B cell (primary cell): ENCODE data around the gene STYX. TPM values are rescaled to one million over a fixed set of nuclear protein-coding genes. Genes with fewer than 3 reads are reported as not detected.

Experiments used
- ATAC-seq: fragments of 200-7000 bp; cut with Tn5 transposase; one replicate; pipeline ENCODE4 v1.10.0; 2021; ENCODE audit warnings: low read depth, mild to moderate bottlenecking, moderate number of reproducible peaks, moderate library complexity
- CTCF ChIA-PET: fragments of 350-600 bp; sonication (Branson Sonifier 250); formaldehyde crosslinking; loops from one replicate; lab custom pipeline; 2021; ENCODE audit warnings: antibody characterized with exemption, inconsistent platforms; lab: Charles Lee
- POLR2A ChIA-PET: fragments of 350-600 bp; sonication (Branson Sonifier 250); formaldehyde crosslinking; loops from one replicate; lab custom pipeline; 2021; ENCODE audit warnings: antibody characterized with exemption; lab: Charles Lee
- DNase-seq: peaks from one replicate; pipeline ENCODE4 v3.0.0; 2013
- H2AFZ ChIP-seq: 2 replicates; pipeline ENCODE4 v1.6.1; 2012; ENCODE audit warnings: mild to moderate bottlenecking, low read depth, low read length; ENCODE audit not compliant: insufficient read depth, poor library complexity, severe bottlenecking
- H3K27ac ChIP-seq, 2 donors: 1 replicate in 1 of 2; 2 replicates in 1 of 2; pipeline ENCODE4 v1.5.1; 2012 to 2013; ENCODE audit warnings: low read length in 2 of 2, mild to moderate bottlenecking in 2 of 2, moderate library complexity in 1 of 2
- H3K27me3 ChIP-seq, 4 experiments: fragments of 200-600 bp in 1 of 4; sonication (generic) in 1 of 4; replicated peaks in 1 of 4; 1 replicate in 2 of 4; 2 replicates in 2 of 4; pipeline versions ENCODE4 v1.6.1 to v1.7.0; 2013 to 2016; ENCODE audit warnings: low read length in 3 of 4, mild to moderate bottlenecking in 2 of 4, mixed read lengths in 1 of 4, moderate library complexity in 1 of 4; ENCODE audit not compliant: insufficient read depth in 4 of 4, control insufficient read depth in 3 of 4; ENCODE audit errors: control extremely low read depth in 1 of 4
- H3K36me3 ChIP-seq, 2 experiments: replicated peaks in 1 of 2; 1 replicate in 1 of 2; 2 replicates in 1 of 2; pipeline versions ENCODE4 v1.6.1 to v1.7.1; 2013; ENCODE audit warnings: low read length in 1 of 2; ENCODE audit not compliant: insufficient read depth in 2 of 2, control insufficient read depth in 1 of 2; ENCODE audit errors: control extremely low read depth in 1 of 2, extremely low read depth in 1 of 2
- H3K4me1 ChIP-seq, 2 donors: fragments of 200-600 bp in 1 of 2; sonication (generic) in 1 of 2; 1 replicate in 1 of 2; 2 replicates in 1 of 2; pipeline versions ENCODE4 v1.5.1 to v1.6.1; 2013 to 2017; ENCODE audit warnings: low read length in 2 of 2; ENCODE audit not compliant: control insufficient read depth in 2 of 2, insufficient read depth in 2 of 2
- H3K4me2 ChIP-seq: replicated peaks from 2 replicates; pipeline ENCODE3; 2012; ENCODE audit warnings: mild to moderate bottlenecking, low read depth, low read length; ENCODE audit not compliant: poor library complexity, severe bottlenecking
- H3K4me3 ChIP-seq, 5 experiments: fragments of 200-600 bp in 1 of 5; sonication (generic) in 1 of 5; 1 replicate in 3 of 5; 2 replicates in 2 of 5; pipeline versions ENCODE4 v1.5.1 to v1.7.0; 2011 to 2016; ENCODE audit warnings: low read length in 4 of 5, mild to moderate bottlenecking in 4 of 5, low read depth in 2 of 5, control low read depth in 1 of 5, moderate library complexity in 1 of 5; ENCODE audit not compliant: insufficient read depth in 1 of 5; ENCODE audit errors: control extremely low read depth in 1 of 5, extremely low read depth in 1 of 5
- H3K79me2 ChIP-seq: fragments of 200-600 bp; sonication (generic); one replicate; pipeline ENCODE4 v1.6.0; 2016; ENCODE audit warnings: low read length; ENCODE audit not compliant: control insufficient read depth, insufficient read depth
- H3K9ac ChIP-seq: fragments of 200-600 bp; sonication (generic); 2 replicates; pipeline ENCODE4 v1.6.1; 2017; ENCODE audit warnings: mild to moderate bottlenecking, low read length, moderate library complexity
- H3K9me3 ChIP-seq, 3 donors: one replicate each; pipeline versions ENCODE4 v1.6.1 to v1.7.1; 2013; ENCODE audit warnings: low read length in 2 of 3; ENCODE audit not compliant: control insufficient read depth in 2 of 3, insufficient read depth in 1 of 3; ENCODE audit errors: control extremely low read depth in 1 of 3
- H4K20me1 ChIP-seq: 2 replicates; pipeline ENCODE4 v1.6.0; 2012; ENCODE audit warnings: mild to moderate bottlenecking, low read length; ENCODE audit not compliant: insufficient read depth, control insufficient read depth, poor library complexity, severe bottlenecking
- H3K27ac Mint-ChIP-seq: one replicate; pipeline ENCODE4 v1.8.0; 2021; ENCODE audit warnings: mixed read lengths
- H3K27me3 Mint-ChIP-seq: one replicate; pipeline ENCODE4 v1.8.0; 2021; ENCODE audit warnings: mixed read lengths
- H3K4me1 Mint-ChIP-seq: one replicate; pipeline ENCODE4 v1.8.0; 2021; ENCODE audit warnings: mixed read lengths
- H3K4me3 Mint-ChIP-seq: one replicate; pipeline ENCODE4 v1.8.0; 2021; ENCODE audit warnings: mixed read lengths
- H3K9me3 Mint-ChIP-seq: one replicate; pipeline ENCODE4 v1.8.0; 2022; ENCODE audit warnings: mixed read lengths; ENCODE audit not compliant: insufficient read depth
- EZH2 ChIP-seq: IDR thresholded peaks from 2 replicates; pipeline ENCODE4 v1.6.1; 2012; ENCODE audit warnings: borderline replicate concordance, low read depth, mild to moderate bottlenecking, moderate library complexity, low read length; ENCODE audit not compliant: insufficient read depth, poor library complexity, severe bottlenecking
- WGBS: methylation state at CpG from one replicate; pipeline ENCODE4 v1.1.5; 2013; ENCODE audit warnings: missing lambda C conversion rate; ENCODE audit not compliant: insufficient coverage; 5-methylcytosine and 5-hydroxymethylcytosine counted together
- intact Hi-C: fragments of 100-400 bp; cut with micrococcal nuclease; formaldehyde crosslinking; loops from one replicate; pipeline ENCODE4 v1.10.0; 2022
- polyA plus RNA-seq: library from polyadenylated mRNA; depleted of rRNA; stranded (reverse); fragments of >200 nt; gene quantifications from 2 replicates; pipeline ENCODE4 v1.2.3, GENCODE V29; 2012
- total RNA-seq, 2 donors: library from RNA; stranded (reverse); fragments of 120-200 nt in 1 of 2; gene quantifications; 1 replicate in 1 of 2; 2 replicates in 1 of 2; pipeline versions ENCODE4 v1.2.3 to v1.2.4, GENCODE V29; 2013 to 2022
- TF ChIP-seq, protein P1 (sequence below): fragments of 200-600 bp; IDR thresholded peaks from one replicate; pipeline ENCODE4 v1.8.0; 2022; ENCODE audit warnings: antibody characterized with exemption, mild to moderate bottlenecking

The STYX gene
- total and polyA plus RNA-seq, 2 donors (not counting 1 experiment from before 2014, with no cell fraction given), result 5.0 to 15.7 TPM

DNA sequence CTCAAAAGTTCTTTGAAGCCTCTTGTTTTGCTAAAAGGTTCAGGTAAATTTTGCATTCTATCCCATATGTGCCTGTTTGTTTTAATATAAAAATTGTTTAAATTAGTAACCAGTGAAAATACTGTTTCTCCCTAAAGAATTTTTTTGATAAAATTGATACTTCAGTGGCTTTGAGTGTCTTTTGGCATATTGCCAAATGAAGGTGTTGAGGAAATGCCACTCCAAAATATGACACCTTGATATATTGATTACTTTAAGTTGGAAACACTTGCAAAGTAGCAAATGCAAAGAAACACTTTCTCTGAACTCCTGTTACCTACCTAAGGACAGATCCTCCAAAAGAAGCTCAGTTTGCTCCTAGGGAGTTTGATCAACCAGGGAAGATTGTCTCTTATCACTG is 8.4 kb downstream of the STYX start:
- H3K4me2 ChIP-seq, result no peak overlapping the region
- H3K9me3 ChIP-seq, result no peaks in the 10 kb centered on the region
- DNase-seq (no peak), ATAC-seq (no peak)
- ChIA-PET POLR2A (no interaction called here), CTCF (no interaction called here)
- peaks cover 22 to 31% of the 10 kb centered on the region in 2 donors for H3K4me1 ChIP-seq
- no peaks in the 10 kb centered on the region for H3K27me3 ChIP-seq
- no peak overlapping the region for H3K4me3 Mint-ChIP-seq
- peaks cover 6% of the 10 kb centered on the region for H4K20me1 ChIP-seq
- no peak overlapping the region for H3K27ac Mint-ChIP-seq
- no peaks in the 10 kb centered on the region for H3K9me3 Mint-ChIP-seq
- H3K36me3 ChIP-seq, result peaks cover 5 to 11% of the 10 kb centered on the region in 2 experiments
- H3K4me3 ChIP-seq, result no peak overlapping the region
- H2AFZ ChIP-seq, result no peak overlapping the region
- peaks cover 97% of the 10 kb centered on the region for H3K79me2 ChIP-seq
- H3K27ac ChIP-seq, result peak overlapping the region in 1 of 2 donors; percentile 30
- TF ChIP-seq, protein P1, sequence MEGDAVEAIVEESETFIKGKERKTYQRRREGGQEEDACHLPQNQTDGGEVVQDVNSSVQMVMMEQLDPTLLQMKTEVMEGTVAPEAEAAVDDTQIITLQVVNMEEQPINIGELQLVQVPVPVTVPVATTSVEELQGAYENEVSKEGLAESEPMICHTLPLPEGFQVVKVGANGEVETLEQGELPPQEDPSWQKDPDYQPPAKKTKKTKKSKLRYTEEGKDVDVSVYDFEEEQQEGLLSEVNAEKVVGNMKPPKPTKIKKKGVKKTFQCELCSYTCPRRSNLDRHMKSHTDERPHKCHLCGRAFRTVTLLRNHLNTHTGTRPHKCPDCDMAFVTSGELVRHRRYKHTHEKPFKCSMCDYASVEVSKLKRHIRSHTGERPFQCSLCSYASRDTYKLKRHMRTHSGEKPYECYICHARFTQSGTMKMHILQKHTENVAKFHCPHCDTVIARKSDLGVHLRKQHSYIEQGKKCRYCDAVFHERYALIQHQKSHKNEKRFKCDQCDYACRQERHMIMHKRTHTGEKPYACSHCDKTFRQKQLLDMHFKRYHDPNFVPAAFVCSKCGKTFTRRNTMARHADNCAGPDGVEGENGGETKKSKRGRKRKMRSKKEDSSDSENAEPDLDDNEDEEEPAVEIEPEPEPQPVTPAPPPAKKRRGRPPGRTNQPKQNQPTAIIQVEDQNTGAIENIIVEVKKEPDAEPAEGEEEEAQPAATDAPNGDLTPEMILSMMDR, result no peak
- no peak for TF ChIP-seq EZH2
- H3K9ac ChIP-seq, result no peak overlapping the region
- H3K27me3 Mint-ChIP-seq, result no peaks in the 10 kb centered on the region
- peaks cover 56% of the 10 kb centered on the region for H3K4me1 Mint-ChIP-seq
- intact Hi-C loops, result no loop called here

DNA sequence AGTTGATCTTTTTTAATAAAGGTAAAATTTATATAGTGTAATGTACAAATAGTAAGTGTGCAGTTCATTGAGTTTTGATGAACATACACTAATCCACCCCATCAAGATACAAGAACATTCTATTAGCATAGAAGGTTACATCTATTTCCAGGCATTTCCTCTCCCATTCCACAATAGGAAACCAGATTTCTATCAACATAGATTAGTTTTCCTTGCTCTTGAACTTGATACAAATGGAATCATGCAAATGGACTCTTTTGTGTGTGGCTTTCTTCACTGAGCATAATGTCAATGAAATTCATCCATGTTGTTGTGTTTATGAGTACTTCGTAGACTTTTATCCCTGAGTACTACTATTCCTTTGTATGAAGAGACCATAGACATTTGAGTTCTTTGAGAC is 10.8 kb downstream of the STYX start:
- intact Hi-C loops, result no loop called here
- peak overlapping the region; percentile 32 for H3K27ac Mint-ChIP-seq
- DNase-seq (no peak), ATAC-seq (no peak)
- peaks cover 46% of the 10 kb centered on the region for H3K4me1 Mint-ChIP-seq
- Histone ChIP-seq H3K27ac (no peak overlapping the region), H3K4me1 (peaks cover 22 to 30% of the 10 kb centered on the region in 2 donors), H3K9me3 (no peaks in the 10 kb centered on the region), H3K27me3 (no peaks in the 10 kb centered on the region), H2AFZ (no peak overlapping the region), H3K9ac (no peak overlapping the region), H3K79me2 (peaks cover 97% of the 10 kb centered on the region), H3K36me3 (peaks cover 3 to 4% of the 10 kb centered on the region in 2 experiments), H3K4me2 (no peak overlapping the region), H3K4me3 (no peak overlapping the region), H4K20me1 (peaks cover 6% of the 10 kb centered on the region)
- H3K4me3 Mint-ChIP-seq, result no peak overlapping the region
- no peaks in the 10 kb centered on the region for H3K27me3 Mint-ChIP-seq
- no peak for TF ChIP-seq EZH2
- TF ChIP-seq, protein P1, result no peak
- ChIA-PET CTCF (interaction anchor here (3.8 kb wide), 1 partner anchor 10 kb away, joined by 17 read pairs; the partner anchor contains the start of gene STYX), POLR2A (interaction anchor here (2.4 kb wide), 1 partner anchor 11 kb away, joined by 7 read pairs; the partner anchor contains the start of gene STYX)
- WGBS, result no CpG with 5 or more reads among the region's 1 CpG
- H3K9me3 Mint-ChIP-seq, result no peaks in the 10 kb centered on the region
